HepG2 (cell line): ENCODE measurements around the gene EVC. TPM values are rescaled to one million over a fixed set of nuclear protein-coding genes. Genes with fewer than 3 reads are reported as not detected.
A peak's percentile ranks its signal among the peaks of the same experiment; 100 is the strongest.

Source experiments
- ATAC-seq: fragments of 200-7000 bp; cut with Tn5 transposase; 3 replicates; pipeline ENCODE4 v1.9.1; 2020; ENCODE audit warnings: mild to moderate bottlenecking, moderate library complexity
- BruUV-seq: library from RNA; stranded (reverse); fragments of 400-500 nt; replicated peaks from 2 replicates; lab custom pipeline; 2021; lab: Mats Ljungman, UMichigan
- CTCF ChIA-PET: fragments of 300-600 bp; formaldehyde crosslinking; extraction: SDS; loops from one replicate; lab custom pipeline; 2021; ENCODE audit warnings: low total read pairs, inconsistent platforms, low intra/inter-chr PET ratio; lab: Yijun Ruan, JAX
- POLR2A ChIA-PET: fragments of 350-600 bp; sonication (Branson Sonifier 250); formaldehyde crosslinking; loops from one replicate; lab custom pipeline; 2020; ENCODE audit warnings: antibody characterized with exemption, inconsistent platforms; lab: Yijun Ruan, JAX
- DNase-seq: peaks from one replicate; pipeline ENCODE4 v3.0.0-alpha.2; 2015; ENCODE audit warnings: low spot score
- FAIRE-seq: peaks from 3 replicates; lab custom pipeline; 2011; peaks lifted over from hg19 to GRCh38; lab: Jason Lieb, UNC
- H2AFZ ChIP-seq: one replicate; pipeline ENCODE4 v1.6.1; 2011; ENCODE audit warnings: low read length, inconsistent platforms
- H3K27ac ChIP-seq: fragments of 300-600 bp; 3 replicates; pipeline ENCODE4 v1.8.0; 2011; ENCODE audit warnings: mixed run types, mild to moderate bottlenecking, mixed read lengths, low read length, inconsistent platforms; ENCODE audit not compliant: insufficient read depth; ENCODE audit errors: extremely low read length
- H3K27me3 ChIP-seq, 2 experiments: fragments of 200-600 bp in 1 of 2; 2 replicates in 1 of 2; 3 replicates in 1 of 2; pipeline versions ENCODE4 v1.6.0 to v1.8.0; 2011; ENCODE audit warnings: low read length in 2 of 2, mild to moderate bottlenecking in 2 of 2, moderate library complexity in 2 of 2, inconsistent platforms in 1 of 2; ENCODE audit not compliant: insufficient read depth in 2 of 2, control insufficient read depth in 1 of 2
- H3K36me3 ChIP-seq, 2 experiments: fragments of 200-600 bp in 1 of 2; replicated peaks in 1 of 2; 2 replicates in 1 of 2; 3 replicates in 1 of 2; pipeline versions ENCODE4 v1.5.1 to v1.8.0; 2011; ENCODE audit warnings: low read length in 2 of 2, inconsistent platforms in 1 of 2; ENCODE audit not compliant: insufficient read depth in 2 of 2, control insufficient read depth in 1 of 2
- H3K4me1 ChIP-seq: 2 replicates; pipeline ENCODE4 v1.5.1; 2012; ENCODE audit warnings: low read length, inconsistent platforms; ENCODE audit not compliant: insufficient read depth
- H3K4me2 ChIP-seq: 2 replicates; pipeline ENCODE4 v1.6.0; 2011; ENCODE audit warnings: low read depth, low read length, inconsistent platforms
- H3K4me3 ChIP-seq, 3 experiments: fragments of 200-600 bp in 1 of 3; sonication (generic), shearing (Covaris generic) in 1 of 3; replicated peaks in 1 of 3; 2 replicates each; pipeline ENCODE4 v1.5.1; 2011 to 2016; ENCODE audit warnings: low read length in 3 of 3, inconsistent platforms in 2 of 3, low read depth in 2 of 3, mild to moderate bottlenecking in 2 of 3, control low read depth in 1 of 3, mixed read lengths in 1 of 3; ENCODE audit not compliant: insufficient read depth in 1 of 3
- H3K79me2 ChIP-seq: one replicate; pipeline ENCODE4 v1.6.1; 2011; ENCODE audit warnings: low read length, inconsistent platforms; ENCODE audit not compliant: insufficient read depth
- H3K9ac ChIP-seq: 2 replicates; pipeline ENCODE4 v1.6.0; 2011; ENCODE audit warnings: mild to moderate bottlenecking, low read depth, low read length, inconsistent platforms; ENCODE audit not compliant: insufficient read depth
- H3K9me3 ChIP-seq: 2 replicates; pipeline ENCODE4 v1.5.1; 2012; ENCODE audit warnings: mild to moderate bottlenecking, low read length
- H4K20me1 ChIP-seq: 2 replicates; pipeline ENCODE4 v1.6.0; 2011; ENCODE audit warnings: inconsistent platforms, mild to moderate bottlenecking, low read length, moderate library complexity; ENCODE audit not compliant: insufficient read depth
- DR1 ChIP-seq: sonication (generic); formaldehyde crosslinking; IDR thresholded peaks from 2 replicates; pipeline ENCODE4 v1.8.0; 2021; ENCODE audit warnings: mild to moderate bottlenecking, missing genetic modification reagents, inconsistent platforms
- HNF4G ChIP-seq, 2 experiments: sonication (generic) in 1 of 2; formaldehyde crosslinking in 1 of 2; IDR thresholded peaks; 2 replicates each; pipeline versions ENCODE4 v1.4.0 to v1.6.1; 2011 to 2020; ENCODE audit warnings: borderline replicate concordance in 2 of 2, low read depth in 2 of 2, mild to moderate bottlenecking in 2 of 2, low read length in 1 of 2, missing genetic modification reagents in 1 of 2, moderate library complexity in 1 of 2
- MAFF ChIP-seq: IDR thresholded peaks from 2 replicates; pipeline ENCODE4 v1.6.1; 2011; ENCODE audit warnings: low read depth, low read length, improper control_type of control experiment
- MAFK ChIP-seq, 2 experiments: IDR thresholded peaks in 1 of 2; conservative IDR thresholded peaks in 1 of 2; 2 replicates each; pipeline ENCODE4 v1.6.1; 2011; ENCODE audit warnings: improper control_type of control experiment in 2 of 2, low read length in 2 of 2
- TCF7L2 ChIP-seq: IDR thresholded peaks from 2 replicates; pipeline ENCODE4 v1.6.1; 2011; ENCODE audit warnings: mild to moderate bottlenecking, low read depth, low read length, moderate library complexity
- ZBTB7B ChIP-seq: sonication (generic); formaldehyde crosslinking; IDR thresholded peaks from 2 replicates; pipeline ENCODE4 v1.4.0; 2020; ENCODE audit warnings: missing genetic modification reagents
- ZSCAN21 ChIP-seq: sonication (generic); formaldehyde crosslinking; IDR thresholded peaks from 2 replicates; pipeline ENCODE4 v1.8.0; 2022; ENCODE audit warnings: mild to moderate bottlenecking, missing genetic modification reagents, moderate library complexity, borderline replicate concordance
- WGBS: methylation state at CpG from one replicate; pipeline ENCODE4 v1.1.6; 2017; ENCODE audit warnings: low lambda C conversion rate; 5-methylcytosine and 5-hydroxymethylcytosine counted together
- in situ Hi-C: cut with HindIII; loops from 2 replicates; pipeline ENCODE4 v1.10.0; 2017; ENCODE audit warnings: low pct_unique_long_range_greater_than_20kb; ENCODE audit not compliant: extremely low pct_ligation_motif_present
- intact Hi-C: fragments of 100-400 bp; cut with micrococcal nuclease; formaldehyde crosslinking; loops from one replicate; pipeline ENCODE4 v1.10.0; 2022; ENCODE audit not compliant: unreplicated experiment
- polyA plus RNA-seq, 8 experiments: library from polyadenylated mRNA; depleted of rRNA in 3 of 8; stranded (reverse) in 7 of 8; unstranded in 1 of 8; fragments of >200 nt; fragmentation: Illumina TruSeq in 4 of 8; extraction: Trizol in 4 of 8; gene quantifications; 2 replicates each; pipeline versions ENCODE4 v1.2.1 to v1.2.3, GENCODE V29; 2011 to 2016; ENCODE audit warnings: low read depth in 4 of 8, missing spikeins in 1 of 8, mixed read lengths in 1 of 8; ENCODE audit not compliant: insufficient read depth in 1 of 8
- total RNA-seq, 5 experiments: library from RNA; depleted of rRNA; stranded (reverse); fragments of >200 nt; fragmentation: Illumina TruSeq; extraction: Trizol; gene quantifications; 2 replicates each; pipeline ENCODE4 v1.2.3, GENCODE V29; 2016; ENCODE audit warnings: low read depth in 1 of 5
- TF ChIP-seq, protein P1 (sequence below): sonication (generic); formaldehyde crosslinking; IDR thresholded peaks from 2 replicates; pipeline ENCODE4 v1.4.0; 2020; ENCODE audit warnings: mild to moderate bottlenecking, missing genetic modification reagents, borderline replicate concordance

The EVC gene
- total and polyA plus RNA-seq, 2 of the 13 experiments (the other 11 are each of a cell fraction or from before 2014, with no cell fraction given): 3.1 to 4.9 TPM

GRCh38 chr4:5816101-5816500, 105.1 kb downstream of the EVC start:
- intact Hi-C loops (no loop called here), in situ Hi-C loops (loop anchor here (10.0 to 25.0 kb wide), 2 partner anchors 761 to 829 kb away; partner anchors contain the start of gene STK32B)
- WGBS: 89% methylated on average over 5 of the region's 8 CpGs
- H3K27ac ChIP-seq: no peak overlapping the region
- POLR2A ChIA-PET: no interaction called here
- H3K4me2 ChIP-seq: no peak overlapping the region
- CTCF ChIA-PET: no interaction called here
- BruUV-seq: no TSS peak
- H3K9me3 ChIP-seq: no peaks in the 10 kb centered on the region
- no peaks in the 10 kb centered on the region for H3K79me2 ChIP-seq
- peaks cover 1 to 29% of the 10 kb centered on the region in 2 experiments; a peak in 3 of 5 replicates for H3K36me3 ChIP-seq
- ATAC-seq: no peak
- peaks cover 3% of the 10 kb centered on the region; the same call in 1 of the 2 replicates for H4K20me1 ChIP-seq
- no peak for DNase-seq
- H3K4me1 ChIP-seq: no peaks in the 10 kb centered on the region
- no peak overlapping the region for H3K4me3 ChIP-seq
- TF ChIP-seq DR1 (CRISPR knock-in tag): no peak
- no peak for TF ChIP-seq HNF4G (IDR thresholded peaks at IDR 0.05; ENCODE audit: borderline replicate concordance, low read depth, low read length)
- TF ChIP-seq HNF4G (CRISPR knock-in tag; IDR thresholded peaks at IDR 0.05; ENCODE audit: borderline replicate concordance, low read depth): no peak
- no peak for TF ChIP-seq ZSCAN21 (CRISPR knock-in tag)
- peak; percentile 16; the same call in 1 of the 2 replicates for TF ChIP-seq MAFF
- TF ChIP-seq TCF7L2: no peak
- 0 out of 4 replicates have a peak, but pooled peaks of 1 of the 2 experiments have one; percentile 58 for TF ChIP-seq MAFK (conservative IDR thresholded peaks at IDR 0.05 in 1 of 2, IDR thresholded peaks at IDR 0.05 in 1 of 2; ENCODE audit: low read length in 2 of 2)
- TF ChIP-seq ZBTB7B: no peak
- TF ChIP-seq, protein P1, sequence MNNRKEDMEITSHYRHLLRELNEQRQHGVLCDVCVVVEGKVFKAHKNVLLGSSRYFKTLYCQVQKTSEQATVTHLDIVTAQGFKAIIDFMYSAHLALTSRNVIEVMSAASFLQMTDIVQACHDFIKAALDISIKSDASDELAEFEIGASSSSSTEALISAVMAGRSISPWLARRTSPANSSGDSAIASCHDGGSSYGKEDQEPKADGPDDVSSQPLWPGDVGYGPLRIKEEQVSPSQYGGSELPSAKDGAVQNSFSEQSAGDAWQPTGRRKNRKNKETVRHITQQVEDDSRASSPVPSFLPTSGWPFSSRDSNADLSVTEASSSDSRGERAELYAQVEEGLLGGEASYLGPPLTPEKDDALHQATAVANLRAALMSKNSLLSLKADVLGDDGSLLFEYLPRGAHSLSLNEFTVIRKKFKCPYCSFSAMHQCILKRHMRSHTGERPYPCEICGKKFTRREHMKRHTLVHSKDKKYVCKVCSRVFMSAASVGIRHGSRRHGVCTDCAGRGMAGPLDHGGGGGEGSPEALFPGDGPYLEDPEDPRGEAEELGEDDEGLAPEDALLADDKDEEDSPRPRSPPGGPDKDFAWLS (CRISPR knock-in tag): no peak
- H3K9ac ChIP-seq: no peak overlapping the region
- no peaks in the 10 kb centered on the region; a peak in 1 of 5 replicates for H3K27me3 ChIP-seq
- no peak for FAIRE-seq
- no peak overlapping the region for H2AFZ ChIP-seq
